Neural progenitor cell (in vitro differentiated cells): ENCODE results near the gene PRKCB. TPM values are rescaled to one million over a fixed set of nuclear protein-coding genes. Genes with fewer than 3 reads are reported as not detected.

Experiments
- DNase-seq: peaks from one replicate; pipeline ENCODE4 v3.0.0-alpha.2; 2016; ENCODE audit warnings: low spot score
- H2AFZ ChIP-seq: fragments of 200-600 bp; sonication (generic); replicated peaks from 2 replicates; pipeline ENCODE4 v1.6.1; 2016; ENCODE audit warnings: antibody characterized with exemption
- H3F3A ChIP-seq: fragments of 200-600 bp; sonication (generic); 2 replicates; pipeline ENCODE4 v1.6.1; 2016; ENCODE audit warnings: antibody characterized with exemption, low read depth
- H3K27ac ChIP-seq: fragments of 200-600 bp; sonication (generic); 2 replicates; pipeline ENCODE4 v1.5.1; 2016; ENCODE audit warnings: mild to moderate bottlenecking
- H3K27me3 ChIP-seq: fragments of 200-600 bp; sonication (generic); 2 replicates; pipeline ENCODE4 v1.6.1; 2016; ENCODE audit warnings: mild to moderate bottlenecking, moderate library complexity
- H3K36me3 ChIP-seq: fragments of 200-600 bp; sonication (generic); 2 replicates; pipeline ENCODE4 v1.5.1; 2016
- H3K4me1 ChIP-seq: fragments of 200-600 bp; sonication (generic); 2 replicates; pipeline ENCODE4 v1.6.1; 2016; ENCODE audit warnings: mixed run types
- H3K4me2 ChIP-seq: fragments of 200-600 bp; sonication (generic); 2 replicates; pipeline ENCODE4 v1.6.1; 2016
- H3K4me3 ChIP-seq: fragments of 200-600 bp; sonication (generic); 2 replicates; pipeline ENCODE4 v1.5.1; 2016
- H3K79me2 ChIP-seq: fragments of 200-600 bp; sonication (generic); 2 replicates; pipeline ENCODE4 v1.6.1; 2016; ENCODE audit warnings: low read depth
- H3K9ac ChIP-seq: fragments of 200-600 bp; sonication (generic); 2 replicates; pipeline ENCODE4 v1.6.1; 2016
- H3K9me3 ChIP-seq: fragments of 200-600 bp; sonication (generic); 2 replicates; pipeline ENCODE4 v1.5.1; 2016; ENCODE audit warnings: low read depth
- H4K20me1 ChIP-seq: fragments of 200-600 bp; sonication (generic); 2 replicates; pipeline ENCODE4 v1.6.1; 2016; ENCODE audit warnings: low read depth
- H3K27ac Mint-ChIP-seq: 3 replicates; pipeline ENCODE4 v1.8.0; 2021; ENCODE audit warnings: mixed read lengths
- H3K27me3 Mint-ChIP-seq: 2 replicates; pipeline ENCODE4 v1.8.0; 2022; ENCODE audit warnings: low read depth, mild to moderate bottlenecking, inconsistent platforms, moderate library complexity, mixed read lengths; ENCODE audit not compliant: insufficient read depth
- H3K36me3 Mint-ChIP-seq: 3 replicates; pipeline ENCODE4 v1.8.0; 2021; ENCODE audit warnings: mixed read lengths
- H3K4me1 Mint-ChIP-seq: 3 replicates; pipeline ENCODE4 v1.8.0; 2021; ENCODE audit warnings: mixed read lengths
- H3K4me3 Mint-ChIP-seq: 3 replicates; pipeline ENCODE4 v1.8.0; 2021; ENCODE audit warnings: mild to moderate bottlenecking, moderate library complexity, mixed read lengths
- H3K9me3 Mint-ChIP-seq: 3 replicates; pipeline ENCODE4 v1.8.0; 2020; ENCODE audit warnings: mixed read lengths
- EZH2 ChIP-seq: fragments of 200-600 bp; sonication (generic); IDR thresholded peaks from 2 replicates; pipeline ENCODE4 v1.6.1; 2017; ENCODE audit warnings: antibody characterized with exemption, mild to moderate bottlenecking, moderate library complexity
- EZH2phosphoT487 ChIP-seq: fragments of 200-600 bp; sonication (generic); IDR thresholded peaks from 2 replicates; pipeline ENCODE4 v1.6.1; 2017; ENCODE audit warnings: antibody characterized with exemption
- total RNA-seq: library from RNA; depleted of rRNA; stranded (reverse); fragments of >200 nt; gene quantifications from 2 replicates; pipeline ENCODE4 v1.2.3, GENCODE V29; 2015; ENCODE audit warnings: low replicate concordance
- TF ChIP-seq, protein P1 (sequence below): fragments of 200-600 bp; sonication (generic); IDR thresholded peaks from 2 replicates; pipeline ENCODE4 v1.5.1; 2017; ENCODE audit warnings: antibody characterized with exemption, mild to moderate bottlenecking

Gene PRKCB
- total RNA-seq, 1 donor from 2014 or later, result 9.5 TPM

DNA sequence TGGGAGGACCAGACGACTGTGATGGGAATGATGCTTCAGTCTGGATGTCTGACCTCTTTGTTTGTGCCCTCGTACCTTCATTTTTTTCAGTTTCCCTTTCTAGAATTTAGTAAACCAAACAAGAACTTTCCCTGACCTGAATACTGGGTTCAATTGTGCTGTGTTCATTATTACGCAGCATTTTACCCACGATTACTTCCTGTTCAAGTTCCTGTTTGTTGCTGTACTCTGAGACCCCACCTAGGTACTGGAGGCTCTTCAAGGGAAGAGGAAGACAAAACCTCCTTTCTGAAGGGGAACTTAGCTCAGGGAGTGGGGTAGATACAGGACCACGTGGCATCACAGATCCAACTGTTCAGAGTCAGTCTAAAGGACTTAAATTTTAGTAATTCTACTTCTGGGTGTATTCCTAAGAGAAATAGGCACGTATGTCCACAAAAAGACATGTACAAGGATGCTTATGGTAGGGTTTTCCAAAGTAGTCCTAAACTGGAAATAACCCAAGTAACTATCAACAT lies 9.2 kb upstream of the PRKCB start:
- no peak overlapping the region for H3K4me3 ChIP-seq
- no peaks in the 10 kb centered on the region for H3K79me2 ChIP-seq
- Mint-ChIP-seq H3K27ac (no peak overlapping the region), H3K27me3 (peaks cover 8% of the 10 kb centered on the region), H3K4me3 (no peak overlapping the region), H3K36me3 (no peaks in the 10 kb centered on the region), H3K4me1 (peaks cover 7% of the 10 kb centered on the region), H3K9me3 (peaks cover 12% of the 10 kb centered on the region)
- H3F3A ChIP-seq, result peaks cover 5% of the 10 kb centered on the region
- H4K20me1 ChIP-seq, result no peaks in the 10 kb centered on the region
- TF ChIP-seq EZH2, result no peak
- TF ChIP-seq EZH2phosphoT487, result no peak
- TF ChIP-seq, protein P1, sequence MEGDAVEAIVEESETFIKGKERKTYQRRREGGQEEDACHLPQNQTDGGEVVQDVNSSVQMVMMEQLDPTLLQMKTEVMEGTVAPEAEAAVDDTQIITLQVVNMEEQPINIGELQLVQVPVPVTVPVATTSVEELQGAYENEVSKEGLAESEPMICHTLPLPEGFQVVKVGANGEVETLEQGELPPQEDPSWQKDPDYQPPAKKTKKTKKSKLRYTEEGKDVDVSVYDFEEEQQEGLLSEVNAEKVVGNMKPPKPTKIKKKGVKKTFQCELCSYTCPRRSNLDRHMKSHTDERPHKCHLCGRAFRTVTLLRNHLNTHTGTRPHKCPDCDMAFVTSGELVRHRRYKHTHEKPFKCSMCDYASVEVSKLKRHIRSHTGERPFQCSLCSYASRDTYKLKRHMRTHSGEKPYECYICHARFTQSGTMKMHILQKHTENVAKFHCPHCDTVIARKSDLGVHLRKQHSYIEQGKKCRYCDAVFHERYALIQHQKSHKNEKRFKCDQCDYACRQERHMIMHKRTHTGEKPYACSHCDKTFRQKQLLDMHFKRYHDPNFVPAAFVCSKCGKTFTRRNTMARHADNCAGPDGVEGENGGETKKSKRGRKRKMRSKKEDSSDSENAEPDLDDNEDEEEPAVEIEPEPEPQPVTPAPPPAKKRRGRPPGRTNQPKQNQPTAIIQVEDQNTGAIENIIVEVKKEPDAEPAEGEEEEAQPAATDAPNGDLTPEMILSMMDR, result no peak
- H3K36me3 ChIP-seq, result no peaks in the 10 kb centered on the region
- no peak overlapping the region for H2AFZ ChIP-seq
- no peak overlapping the region for H3K27ac ChIP-seq
- H3K9ac ChIP-seq, result no peak overlapping the region
- DNase-seq, result no peak
- H3K4me2 ChIP-seq, result no peak overlapping the region
- H3K27me3 ChIP-seq, result no peaks in the 10 kb centered on the region
- peaks cover 6% of the 10 kb centered on the region for H3K4me1 ChIP-seq
- H3K9me3 ChIP-seq, result no peaks in the 10 kb centered on the region

DNA sequence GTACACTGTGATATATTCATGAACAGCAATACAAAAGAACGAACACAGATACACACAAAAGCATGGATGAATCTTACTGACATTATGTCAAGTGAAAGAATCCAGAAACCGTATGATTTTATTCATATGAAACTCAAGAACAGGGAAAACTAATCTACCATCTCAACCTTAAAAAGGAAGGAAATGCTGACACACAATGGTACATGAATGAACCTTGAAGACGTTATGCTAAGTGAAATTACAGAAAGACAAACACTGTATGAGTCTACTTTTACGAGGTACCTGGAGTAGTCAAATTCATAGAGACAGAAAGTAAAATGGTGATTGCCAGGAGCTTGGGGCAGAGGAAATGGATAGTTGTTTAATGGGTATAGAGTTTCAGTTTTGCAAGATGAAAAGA lies 8.7 kb upstream of the PRKCB start:
- Mint-ChIP-seq H3K27me3 (peaks cover 5% of the 10 kb centered on the region), H3K4me1 (peaks cover 7% of the 10 kb centered on the region), H3K4me3 (no peak overlapping the region), H3K36me3 (no peaks in the 10 kb centered on the region), H3K9me3 (peaks cover 12% of the 10 kb centered on the region), H3K27ac (no peak overlapping the region)
- Histone ChIP-seq H3K9me3 (no peaks in the 10 kb centered on the region), H3K27me3 (no peaks in the 10 kb centered on the region), H3K36me3 (no peaks in the 10 kb centered on the region), H3F3A (peaks cover 5% of the 10 kb centered on the region), H3K4me2 (no peak overlapping the region), H4K20me1 (no peaks in the 10 kb centered on the region), H3K4me1 (peaks cover 6% of the 10 kb centered on the region), H3K79me2 (no peaks in the 10 kb centered on the region), H2AFZ (no peak overlapping the region), H3K27ac (no peak overlapping the region), H3K9ac (no peak overlapping the region), H3K4me3 (no peak overlapping the region)
- no peak for DNase-seq
- no peak for TF ChIP-seq EZH2phosphoT487
- TF ChIP-seq EZH2, result no peak
- TF ChIP-seq, protein P1, result no peak

DNA sequence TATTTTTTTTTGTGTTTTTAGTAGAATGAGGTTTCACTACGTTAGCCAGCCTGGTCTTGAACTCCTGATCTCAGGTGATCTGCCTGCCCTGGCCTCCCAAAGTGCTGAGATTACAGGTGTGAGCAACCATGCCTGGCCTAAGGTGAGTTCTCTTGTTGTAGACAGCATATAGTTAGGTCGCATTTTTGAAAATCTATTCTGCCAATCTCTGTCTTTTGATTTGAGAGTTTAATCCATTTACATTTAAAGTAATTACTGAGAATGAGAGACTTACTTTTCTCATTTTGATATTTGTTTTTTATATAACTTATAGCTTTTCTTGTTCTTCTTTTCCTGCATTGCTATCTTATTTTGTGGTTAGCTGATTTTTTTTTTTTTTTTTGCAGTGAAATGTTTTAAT lies 6.3 kb upstream of the PRKCB start:
- TF ChIP-seq EZH2 (no peak), EZH2phosphoT487 (no peak)
- TF ChIP-seq, protein P1, result no peak
- no peak overlapping the region for H3K4me3 ChIP-seq
- H3K36me3 ChIP-seq, result no peaks in the 10 kb centered on the region
- Mint-ChIP-seq H3K4me3 (no peak overlapping the region), H3K4me1 (peaks cover 6% of the 10 kb centered on the region), H3K27me3 (peaks cover 7% of the 10 kb centered on the region), H3K9me3 (peaks cover 14% of the 10 kb centered on the region), H3K27ac (no peak overlapping the region), H3K36me3 (no peaks in the 10 kb centered on the region)
- no peaks in the 10 kb centered on the region for H3K4me1 ChIP-seq
- no peak overlapping the region for H3K9ac ChIP-seq
- H3K9me3 ChIP-seq, result no peaks in the 10 kb centered on the region
- peaks cover 20% of the 10 kb centered on the region for H3K27me3 ChIP-seq
- no peaks in the 10 kb centered on the region for H3F3A ChIP-seq
- no peak for DNase-seq
- H3K79me2 ChIP-seq, result no peaks in the 10 kb centered on the region
- H3K4me2 ChIP-seq, result no peak overlapping the region
- H2AFZ ChIP-seq, result no peak overlapping the region
- no peak overlapping the region for H3K27ac ChIP-seq
- no peaks in the 10 kb centered on the region for H4K20me1 ChIP-seq
